Sigmoid colon (tissue), 7 donors: ENCODE data around the gene PKHD1. TPM values are rescaled to one million over a fixed set of nuclear protein-coding genes. Genes with fewer than 3 reads are reported as not detected.

ENCODE experiments used
- DNase-seq: peaks from one replicate; pipeline ENCODE4 v3.0.0-alpha.2; 2019
- H3K27ac ChIP-seq, 4 donors: fragments of 200-600 bp; sonication (generic); one replicate each; pipeline ENCODE4 v1.5.1; 2016 to 2019; ENCODE audit warnings: mild to moderate bottlenecking in 1 of 4
- H3K27me3 ChIP-seq, 3 donors: fragments of 200-600 bp; sonication (generic); one replicate each; pipeline ENCODE4 v1.5.1; 2019; ENCODE audit warnings: mild to moderate bottlenecking in 1 of 3
- H3K36me3 ChIP-seq, 4 donors: fragments of 200-600 bp; sonication (generic); one replicate each; pipeline ENCODE4 v1.5.1; 2016 to 2019
- H3K4me1 ChIP-seq, 4 donors: fragments of 200-600 bp; sonication (generic); one replicate each; pipeline ENCODE4 v1.5.1; 2017 to 2019
- H3K4me3 ChIP-seq, 4 donors: fragments of 200-600 bp; sonication (generic); one replicate each; pipeline ENCODE4 v1.5.1; 2017 to 2019; ENCODE audit warnings: mild to moderate bottlenecking in 2 of 4, moderate library complexity in 1 of 4
- H3K9me3 ChIP-seq, 4 donors: fragments of 200-600 bp in 3 of 4; sonication (generic) in 3 of 4; one replicate each; pipeline versions ENCODE4 v1.5.1 to v1.6.1; 2013 to 2019
- CTCF ChIP-seq, 4 experiments: fragments of 450-650 bp in 3 of 4; fragments of 200-600 bp in 1 of 4; IDR thresholded peaks; one replicate each; pipeline ENCODE4 v1.5.1; 2016 to 2019; ENCODE audit warnings: antibody characterized with exemption in 4 of 4, mild to moderate bottlenecking in 3 of 4, moderate library complexity in 2 of 4
- EP300 ChIP-seq, 4 donors: sonication (generic); formaldehyde crosslinking; IDR thresholded peaks; one replicate each; pipeline ENCODE4 v1.6.1; 2017; ENCODE audit warnings: antibody characterized with exemption in 4 of 4
- POLR2A ChIP-seq, 2 donors: fragments of 450-650 bp; IDR thresholded peaks; one replicate each; pipeline ENCODE4 v1.6.1; 2016; ENCODE audit warnings: antibody characterized with exemption in 2 of 2, mild to moderate bottlenecking in 2 of 2, moderate library complexity in 2 of 2
- POLR2AphosphoS5 ChIP-seq, 4 donors: sonication (generic); formaldehyde crosslinking; IDR thresholded peaks; one replicate each; pipeline ENCODE4 v1.6.1; 2017; ENCODE audit warnings: antibody characterized with exemption in 4 of 4
- WGBS, 2 donors: extraction: QIAGEN DNeasy Blood & Tissue Kit; methylation state at CpG; one replicate each; pipeline ENCODE4 v1.1.7; 2013; 5-methylcytosine and 5-hydroxymethylcytosine counted together
- intact Hi-C: fragments of 100-400 bp; cut with DNase I; formaldehyde crosslinking; loops from one replicate; pipeline ENCODE4 v1.15.1; 2023
- polyA plus RNA-seq, 3 donors: library from polyadenylated mRNA; stranded (reverse); fragments of 200-250 nt; gene quantifications; one replicate each; pipeline ENCODE4 v1.2.3, GENCODE V29; 2013
- total RNA-seq, 4 donors: library from RNA; depleted of rRNA; stranded (reverse); fragments of >200 nt; gene quantifications; one replicate each; pipeline ENCODE4 v1.1.0, GENCODE V29; 2016
- donor health status: healthy with polysubstance abuse.
- donor health status: Bipolar disorder and iron deficiency.
- donor health status: healthy.

PKHD1 gene
- total and polyA plus RNA-seq, 7 donors, result under 0.01 to 0.66 (median under 0.01) TPM; not detected in 2

GRCh38 chr6:51817832-51818231 lies 269.6 kb downstream of the PKHD1 start:
- 75 to 78% methylated on average over 7 of the region's 7 CpGs for WGBS, 2 donors
- H3K9me3 ChIP-seq, result no peaks in the 10 kb centered on the region
- no peaks in the 10 kb centered on the region for H3K27me3 ChIP-seq
- no peaks in the 10 kb centered on the region for H3K4me1 ChIP-seq
- no peaks in the 10 kb centered on the region for H3K36me3 ChIP-seq
- intact Hi-C loops, result no loop called here
- TF ChIP-seq EP300 (IDR thresholded peaks at IDR 0.05) (no peak), CTCF (IDR thresholded peaks at IDR 0.05) (no peak), POLR2A (IDR thresholded peaks at IDR 0.05) (no peak), POLR2AphosphoS5 (IDR thresholded peaks at IDR 0.05) (no peak)
- H3K27ac ChIP-seq, result no peak overlapping the region
- H3K4me3 ChIP-seq, result no peak overlapping the region
- DNase-seq, result no peak

GRCh38 chr6:51814418-51814817 lies 273.0 kb downstream of the PKHD1 start:
- TF ChIP-seq POLR2AphosphoS5 (IDR thresholded peaks at IDR 0.05) (no peak), CTCF (IDR thresholded peaks at IDR 0.05) (no peak), EP300 (IDR thresholded peaks at IDR 0.05) (no peak), POLR2A (IDR thresholded peaks at IDR 0.05) (no peak)
- intact Hi-C loops, result no loop called here
- 37 to 39% methylated on average over 1 of the region's 1 CpG for WGBS, 2 donors
- H3K9me3 ChIP-seq, result no peaks in the 10 kb centered on the region
- no peak for DNase-seq
- no peaks in the 10 kb centered on the region for H3K36me3 ChIP-seq
- H3K4me3 ChIP-seq, result no peak overlapping the region
- H3K27me3 ChIP-seq, result no peaks in the 10 kb centered on the region
- H3K27ac ChIP-seq, result no peak overlapping the region
- no peaks in the 10 kb centered on the region for H3K4me1 ChIP-seq

- H3K27me3 ChIP-seq, result no peaks in the 10 kb centered on the region
- intact Hi-C loops, result no loop called here
- H3K4me1 ChIP-seq, result no peaks in the 10 kb centered on the region
- no peak for TF ChIP-seq POLR2AphosphoS5 (IDR thresholded peaks at IDR 0.05)
- TF ChIP-seq POLR2A (IDR thresholded peaks at IDR 0.05), result no peak
- no peak for TF ChIP-seq CTCF (IDR thresholded peaks at IDR 0.05)
- TF ChIP-seq EP300 (IDR thresholded peaks at IDR 0.05), result no peak
- H3K27ac ChIP-seq, result no peak overlapping the region
- 37 to 59% methylated on average over 1 of the region's 1 CpG for WGBS, 2 donors
- no peak overlapping the region for H3K4me3 ChIP-seq
- no peak for DNase-seq
- no peaks in the 10 kb centered on the region for H3K36me3 ChIP-seq
- H3K9me3 ChIP-seq, result no peaks in the 10 kb centered on the region
Measured at GRCh38 chr6:51813904-51814303, 273.5 kb downstream of the PKHD1 start.

GRCh38 chr6:51812231-51812630 lies 275.2 kb downstream of the PKHD1 start:
- 61 to 79% methylated on average over 1 of the region's 1 CpG for WGBS, 2 donors
- TF ChIP-seq POLR2AphosphoS5 (IDR thresholded peaks at IDR 0.05) (no peak), POLR2A (IDR thresholded peaks at IDR 0.05) (no peak), EP300 (IDR thresholded peaks at IDR 0.05) (no peak), CTCF (IDR thresholded peaks at IDR 0.05) (no peak)
- DNase-seq, result no peak
- no peaks in the 10 kb centered on the region for H3K27me3 ChIP-seq
- intact Hi-C loops, result no loop called here
- H3K4me1 ChIP-seq, result no peaks in the 10 kb centered on the region
- no peaks in the 10 kb centered on the region for H3K9me3 ChIP-seq
- no peak overlapping the region for H3K27ac ChIP-seq
- no peak overlapping the region for H3K4me3 ChIP-seq
- no peaks in the 10 kb centered on the region for H3K36me3 ChIP-seq

GRCh38 chr6:51805517-51805916 lies 281.9 kb downstream of the PKHD1 start:
- intact Hi-C loops, result no loop called here
- H3K9me3 ChIP-seq, result no peaks in the 10 kb centered on the region
- no peak for DNase-seq
- TF ChIP-seq EP300 (IDR thresholded peaks at IDR 0.05) (no peak), POLR2AphosphoS5 (IDR thresholded peaks at IDR 0.05) (no peak), POLR2A (IDR thresholded peaks at IDR 0.05) (no peak), CTCF (IDR thresholded peaks at IDR 0.05) (no peak)
- WGBS, 2 donors, result 42 to 65% methylated on average over 1 of the region's 1 CpG
- no peaks in the 10 kb centered on the region for H3K4me1 ChIP-seq
- H3K27ac ChIP-seq, result no peak overlapping the region
- no peaks in the 10 kb centered on the region for H3K36me3 ChIP-seq
- no peak overlapping the region for H3K4me3 ChIP-seq
- no peaks in the 10 kb centered on the region for H3K27me3 ChIP-seq
